Thyroid gland (tissue), 4 donors: ENCODE measurements around the gene NUDT5. TPM values are rescaled to one million over a fixed set of nuclear protein-coding genes. Genes with fewer than 3 reads are reported as not detected.

Experiments
- DNase-seq, 2 donors: peaks; one replicate each; pipeline ENCODE4 v3.0.0-alpha.2; 2019
- H3K27ac ChIP-seq, 3 donors: fragments of 200-600 bp; sonication (generic); 1 replicate in 2 of 3; 2 replicates in 1 of 3; pipeline ENCODE4 v1.5.1; 2016 to 2019; ENCODE audit warnings: mild to moderate bottlenecking in 1 of 3, moderate library complexity in 1 of 3
- H3K27me3 ChIP-seq: fragments of 200-600 bp; sonication (generic); one replicate; pipeline ENCODE4 v1.5.1; 2019
- H3K36me3 ChIP-seq, 2 donors: fragments of 200-600 bp; sonication (generic); one replicate each; pipeline ENCODE4 v1.5.1; 2016 to 2019
- H3K4me1 ChIP-seq, 2 donors: fragments of 200-600 bp; sonication (generic); one replicate each; pipeline ENCODE4 v1.5.1; 2017 to 2019
- H3K4me3 ChIP-seq, 3 donors: fragments of 200-600 bp; sonication (generic); replicated peaks in 1 of 3; 1 replicate in 2 of 3; 2 replicates in 1 of 3; pipeline ENCODE4 v1.5.1; 2016; ENCODE audit warnings: mild to moderate bottlenecking in 1 of 3
- H3K9me3 ChIP-seq: fragments of 200-600 bp; sonication (generic); one replicate; pipeline ENCODE4 v1.5.1; 2017
- POLR2A ChIP-seq, 2 donors: fragments of 450-650 bp; IDR thresholded peaks; one replicate each; pipeline ENCODE4 v1.6.1; 2017; ENCODE audit warnings: antibody characterized with exemption in 2 of 2, mild to moderate bottlenecking in 2 of 2, moderate library complexity in 1 of 2
- WGBS, 2 donors: methylation state at CpG; one replicate each; pipeline ENCODE4 v1.1.5; 2017; 5-methylcytosine and 5-hydroxymethylcytosine counted together
- intact Hi-C: fragments of 100-400 bp; cut with DNase I; formaldehyde crosslinking; loops from one replicate; pipeline ENCODE4 v1.15.1; 2023
- total RNA-seq, 4 donors: library from RNA; depleted of rRNA; stranded (reverse); fragments of >200 nt; gene quantifications; one replicate each; pipeline ENCODE4 v1.2.3, GENCODE V29; 2016
- TF ChIP-seq, protein P1 (sequence below), 6 experiments: fragments of 200-600 bp in 3 of 6; fragments of 450-650 bp in 3 of 6; sonication (generic) in 3 of 6; IDR thresholded peaks; one replicate each; pipeline ENCODE4 v1.5.1; 2016 to 2019; ENCODE audit warnings: antibody characterized with exemption in 6 of 6, mild to moderate bottlenecking in 2 of 6, inconsistent platforms in 1 of 6, moderate library complexity in 1 of 6

Gene NUDT5
- total RNA-seq, 4 donors from 2014 or later = 44.9 to 57.9 (median 51.8) TPM

DNA sequence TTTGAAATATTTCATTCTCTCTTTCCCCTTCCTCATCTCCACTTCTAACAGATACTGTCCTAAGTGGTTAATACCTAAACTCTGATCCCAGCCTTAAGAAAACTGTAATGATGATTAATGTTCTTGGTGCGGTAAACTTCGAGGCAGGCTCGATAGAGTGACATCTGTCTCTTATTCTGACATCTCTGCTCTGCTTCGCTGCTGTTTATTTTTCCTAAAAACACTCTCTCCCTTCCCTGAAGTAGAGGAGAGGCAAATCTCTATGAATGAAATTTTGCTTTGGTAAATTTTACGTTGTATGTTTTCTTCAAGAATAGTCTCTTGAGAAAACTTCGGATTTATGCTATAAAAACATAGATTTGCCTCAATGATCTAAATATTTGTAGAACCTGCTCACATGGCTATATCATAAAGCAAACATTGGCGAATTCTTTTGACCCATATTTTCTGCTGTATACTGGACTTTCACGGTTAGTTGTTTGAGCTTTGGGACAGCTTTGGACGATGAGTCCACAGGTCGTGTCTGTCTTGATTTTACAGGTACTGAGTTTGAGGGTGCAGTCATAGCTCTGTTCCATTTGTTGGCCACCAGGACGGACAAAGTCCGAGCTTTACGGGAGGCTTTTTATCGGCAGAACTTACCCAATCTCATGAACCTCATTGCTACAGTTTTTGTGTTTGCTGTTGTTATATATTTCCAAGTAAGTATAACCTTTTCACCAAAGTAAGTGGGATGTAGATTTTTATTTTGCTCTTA lies 39.1 kb downstream of the NUDT5 start:
- no peak for DNase-seq
- Histone ChIP-seq H3K4me1 (no peaks in the 10 kb centered on the region), H3K9me3 (no peaks in the 10 kb centered on the region), H3K27me3 (no peaks in the 10 kb centered on the region), H3K36me3 (peaks cover 16 to 18% of the 10 kb centered on the region in 2 donors), H3K27ac (no peak overlapping the region), H3K4me3 (no peak overlapping the region)
- no peak for TF ChIP-seq POLR2A (IDR thresholded peaks at IDR 0.05)
- TF ChIP-seq, protein P1, sequence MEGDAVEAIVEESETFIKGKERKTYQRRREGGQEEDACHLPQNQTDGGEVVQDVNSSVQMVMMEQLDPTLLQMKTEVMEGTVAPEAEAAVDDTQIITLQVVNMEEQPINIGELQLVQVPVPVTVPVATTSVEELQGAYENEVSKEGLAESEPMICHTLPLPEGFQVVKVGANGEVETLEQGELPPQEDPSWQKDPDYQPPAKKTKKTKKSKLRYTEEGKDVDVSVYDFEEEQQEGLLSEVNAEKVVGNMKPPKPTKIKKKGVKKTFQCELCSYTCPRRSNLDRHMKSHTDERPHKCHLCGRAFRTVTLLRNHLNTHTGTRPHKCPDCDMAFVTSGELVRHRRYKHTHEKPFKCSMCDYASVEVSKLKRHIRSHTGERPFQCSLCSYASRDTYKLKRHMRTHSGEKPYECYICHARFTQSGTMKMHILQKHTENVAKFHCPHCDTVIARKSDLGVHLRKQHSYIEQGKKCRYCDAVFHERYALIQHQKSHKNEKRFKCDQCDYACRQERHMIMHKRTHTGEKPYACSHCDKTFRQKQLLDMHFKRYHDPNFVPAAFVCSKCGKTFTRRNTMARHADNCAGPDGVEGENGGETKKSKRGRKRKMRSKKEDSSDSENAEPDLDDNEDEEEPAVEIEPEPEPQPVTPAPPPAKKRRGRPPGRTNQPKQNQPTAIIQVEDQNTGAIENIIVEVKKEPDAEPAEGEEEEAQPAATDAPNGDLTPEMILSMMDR (IDR thresholded peaks at IDR 0.05) = no peak
- intact Hi-C loops = no loop called here
- 78 to 81% methylated on average over 14 of the region's 14 CpGs for WGBS, 2 donors

DNA sequence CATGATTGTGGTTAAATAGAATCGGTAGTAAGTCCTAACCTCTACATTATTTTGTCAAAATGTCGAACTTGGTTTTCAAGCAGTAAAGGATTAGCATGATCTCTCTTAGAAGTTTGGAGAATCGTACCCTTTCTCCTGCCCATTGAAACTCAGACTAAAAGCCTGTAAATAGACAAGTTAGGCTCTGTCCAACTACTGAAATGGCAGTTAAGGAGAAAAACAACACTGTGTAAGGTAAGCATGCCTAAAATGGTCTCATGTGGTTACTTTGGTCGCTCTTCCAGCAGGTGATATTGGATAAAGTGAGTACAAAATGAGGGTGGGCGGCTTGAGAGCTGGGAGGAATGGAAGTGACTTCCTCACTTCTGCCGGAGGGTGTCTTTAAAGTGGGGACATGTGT lies 41.2 kb downstream of the NUDT5 start:
- Histone ChIP-seq H3K36me3 (peaks cover 7 to 19% of the 10 kb centered on the region in 2 donors), H3K27ac (no peak overlapping the region), H3K4me3 (no peak overlapping the region), H3K9me3 (no peaks in the 10 kb centered on the region), H3K27me3 (no peaks in the 10 kb centered on the region), H3K4me1 (no peaks in the 10 kb centered on the region)
- TF ChIP-seq POLR2A (IDR thresholded peaks at IDR 0.05) = no peak
- TF ChIP-seq, protein P1 (IDR thresholded peaks at IDR 0.05) = no peak
- no peak for DNase-seq
- 93 to 97% methylated on average over 6 of the region's 6 CpGs for WGBS, 2 donors
- intact Hi-C loops = no loop called here

- TF ChIP-seq, protein P1 (IDR thresholded peaks at IDR 0.05) = no peak
- no peak for TF ChIP-seq POLR2A (IDR thresholded peaks at IDR 0.05)
- H3K36me3 ChIP-seq = peaks cover 0 to 20% of the 10 kb centered on the region in 2 donors
- H3K9me3 ChIP-seq = no peaks in the 10 kb centered on the region
- no peaks in the 10 kb centered on the region for H3K4me1 ChIP-seq
- intact Hi-C loops = no loop called here
- DNase-seq = no peak
- no peaks in the 10 kb centered on the region for H3K27me3 ChIP-seq
- 76 to 96% methylated on average over 4 of the region's 4 CpGs for WGBS, 2 donors
- H3K4me3 ChIP-seq = no peak overlapping the region
- no peak overlapping the region for H3K27ac ChIP-seq
These were observed 45.5 kb downstream of the NUDT5 start for GRCh38 chr10:12150163-12150562.

GRCh38 chr10:12144538-12144937 lies 51.2 kb downstream of the NUDT5 start:
- Histone ChIP-seq H3K36me3 (peaks cover 15 to 16% of the 10 kb centered on the region in 2 donors), H3K9me3 (no peaks in the 10 kb centered on the region), H3K4me3 (no peak overlapping the region), H3K4me1 (no peaks in the 10 kb centered on the region), H3K27ac (no peak overlapping the region), H3K27me3 (no peaks in the 10 kb centered on the region)
- no peak for DNase-seq
- 96 to 98% methylated on average over 3 of the region's 3 CpGs for WGBS, 2 donors
- intact Hi-C loops = no loop called here
- no peak for TF ChIP-seq POLR2A (IDR thresholded peaks at IDR 0.05)
- TF ChIP-seq, protein P1 (IDR thresholded peaks at IDR 0.05) = no peak

DNA sequence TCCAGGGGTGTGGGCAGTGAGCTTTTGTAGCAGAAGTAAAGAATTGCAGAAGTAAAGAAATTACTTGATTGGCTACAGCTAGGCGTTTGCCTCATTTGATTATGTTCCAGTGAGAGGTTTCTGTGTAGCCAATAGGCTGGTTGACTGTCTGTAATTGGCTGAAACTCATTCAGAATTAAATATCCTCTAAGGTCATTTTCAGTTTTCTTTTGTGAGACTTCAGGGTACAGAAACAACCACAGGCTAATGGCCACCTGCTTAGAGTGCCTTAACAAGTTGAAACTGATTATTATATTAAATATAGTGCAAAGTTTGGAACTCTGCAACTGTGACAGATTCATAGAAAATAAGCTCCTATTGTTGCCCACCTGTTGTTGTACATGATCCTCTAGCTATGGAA lies 55.7 kb downstream of the NUDT5 start:
- Histone ChIP-seq H3K27me3 (no peaks in the 10 kb centered on the region), H3K27ac (no peak overlapping the region), H3K4me1 (no peaks in the 10 kb centered on the region), H3K36me3 (peaks cover 5 to 39% of the 10 kb centered on the region in 2 donors), H3K9me3 (no peaks in the 10 kb centered on the region), H3K4me3 (no peak overlapping the region)
- TF ChIP-seq, protein P1 (IDR thresholded peaks at IDR 0.05) = no peak
- TF ChIP-seq POLR2A (IDR thresholded peaks at IDR 0.05) = no peak
- intact Hi-C loops = no loop called here
- 91 to 95% methylated on average over 1 of the region's 1 CpG for WGBS, 2 donors
- no peak for DNase-seq
